MM.1S (cell line): ENCODE results near the gene RAB24.

Experiments
- DNase-seq: peaks from one replicate; pipeline ENCODE4 v3.0.0-alpha.2; 2015
- H2AFZ ChIP-seq: fragments of 300-600 bp; sonication (generic); 2 replicates; pipeline ENCODE4 v1.6.0; 2016; ENCODE audit warnings: antibody characterized with exemption, low read length
- H3F3A ChIP-seq: fragments of 300-600 bp; sonication (generic); 2 replicates; pipeline ENCODE4 v1.6.1; 2016; ENCODE audit warnings: mild to moderate bottlenecking, antibody characterized with exemption, low read length, moderate library complexity, mixed read lengths; ENCODE audit not compliant: insufficient read depth
- H3K27ac ChIP-seq: fragments of 300-600 bp; sonication (generic); 2 replicates; pipeline ENCODE4 v1.5.1; 2016; ENCODE audit warnings: mild to moderate bottlenecking, low read length
- H3K27me3 ChIP-seq: fragments of 300-600 bp; sonication (generic); replicated peaks from 2 replicates; pipeline ENCODE4 v1.6.0; 2016; ENCODE audit warnings: low read length; ENCODE audit not compliant: insufficient read depth
- H3K36me3 ChIP-seq: fragments of 300-600 bp; sonication (generic); replicated peaks from 2 replicates; pipeline ENCODE4 v1.6.1; 2016; ENCODE audit warnings: mild to moderate bottlenecking, low read length, mixed read lengths; ENCODE audit not compliant: insufficient read depth
- H3K4me1 ChIP-seq: fragments of 300-600 bp; sonication (generic); 2 replicates; pipeline ENCODE4 v1.6.1; 2016; ENCODE audit warnings: low read length, mixed read lengths
- H3K4me2 ChIP-seq: fragments of 300-600 bp; sonication (generic); 2 replicates; pipeline ENCODE4 v1.6.0; 2016; ENCODE audit warnings: low read depth, low read length
- H3K4me3 ChIP-seq: fragments of 300-600 bp; sonication (generic); 2 replicates; pipeline ENCODE4 v1.5.1; 2016; ENCODE audit warnings: low read length, mixed read lengths
- H3K79me2 ChIP-seq: fragments of 300-600 bp; sonication (generic); 2 replicates; pipeline ENCODE4 v1.6.1; 2016; ENCODE audit warnings: mixed run types, low read length, mixed read lengths
- H3K9ac ChIP-seq: fragments of 300-600 bp; sonication (generic); 2 replicates; pipeline ENCODE4 v1.6.1; 2016; ENCODE audit warnings: low read length, mixed read lengths
- H3K9me2 ChIP-seq: fragments of 300-600 bp; sonication (generic); replicated peaks from 2 replicates; pipeline ENCODE4 v1.6.1; 2016; ENCODE audit warnings: mild to moderate bottlenecking, low read length, mixed read lengths; ENCODE audit not compliant: insufficient read depth
- H3K9me3 ChIP-seq: fragments of 300-600 bp; sonication (generic); replicated peaks from 2 replicates; pipeline ENCODE4 v1.6.1; 2016; ENCODE audit warnings: mild to moderate bottlenecking, low read length, mixed read lengths; ENCODE audit not compliant: insufficient read depth
- H4K20me1 ChIP-seq: fragments of 300-600 bp; sonication (generic); 2 replicates; pipeline ENCODE4 v1.6.1; 2016; ENCODE audit warnings: mild to moderate bottlenecking, low read length, moderate library complexity, mixed read lengths; ENCODE audit not compliant: insufficient read depth
- EZH2 ChIP-seq: fragments of 300-600 bp; sonication (generic); optimal IDR thresholded peaks from 2 replicates; pipeline ENCODE3; 2017; ENCODE audit warnings: low read depth, mild to moderate bottlenecking, antibody characterized with exemption, low read length, mixed read lengths
- EZH2phosphoT487 ChIP-seq: fragments of 300-600 bp; sonication (generic); IDR thresholded peaks from 2 replicates; pipeline ENCODE4 v1.6.1; 2018; ENCODE audit warnings: antibody characterized with exemption, low read length
- TF ChIP-seq, protein P1 (sequence below): fragments of 300-600 bp; sonication (generic); IDR thresholded peaks from 2 replicates; pipeline ENCODE4 v1.5.1; 2016; ENCODE audit warnings: antibody characterized with exemption, low read length, mixed read lengths

RAB24 gene

DNA sequence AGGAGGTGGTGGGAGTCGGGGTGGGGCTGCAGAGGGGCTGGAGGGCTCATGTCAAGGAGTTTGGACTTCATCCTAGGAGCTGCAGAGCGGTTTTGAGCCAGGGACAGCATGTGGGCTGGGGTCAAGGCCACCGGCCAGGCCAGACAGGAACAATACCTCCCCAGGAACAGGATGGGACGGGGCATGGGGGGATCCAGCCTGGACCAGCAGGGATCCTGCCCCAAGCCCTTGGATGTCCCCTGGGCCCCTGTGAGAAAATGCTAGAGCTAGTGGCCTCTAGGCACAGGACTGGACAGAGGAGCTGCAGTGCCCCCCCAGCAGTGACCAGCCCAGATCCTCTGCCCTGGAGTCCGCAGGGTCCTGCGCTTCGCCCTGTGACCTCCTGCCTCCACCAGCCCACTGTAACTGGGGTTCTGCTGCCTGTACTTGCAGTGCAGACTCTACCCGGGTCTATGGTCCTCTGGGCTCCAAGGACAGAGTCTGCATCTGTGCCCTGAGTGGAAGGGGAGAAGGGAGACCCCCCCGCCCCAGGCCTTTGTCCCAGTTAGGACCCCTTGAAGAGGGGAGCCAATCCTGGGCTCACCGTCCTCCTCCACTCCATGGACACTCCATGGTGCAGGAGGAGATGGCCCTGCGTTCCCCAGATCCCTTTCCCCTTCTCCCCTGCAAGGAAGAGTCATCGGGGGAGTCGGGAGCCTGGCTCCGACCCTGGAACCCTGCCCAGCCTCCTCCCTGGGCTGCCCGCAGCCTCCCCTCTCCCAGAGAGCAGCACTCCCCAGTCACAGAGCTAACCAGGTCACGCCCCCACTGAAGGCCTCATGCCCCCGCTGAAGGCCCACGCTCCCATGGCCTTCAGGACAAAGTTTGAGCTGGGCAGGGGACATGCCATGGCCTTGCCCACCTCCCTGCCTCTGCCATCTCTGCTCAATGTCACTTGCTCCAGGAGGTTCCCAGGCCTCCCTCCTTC is 11.1 kb upstream of the RAB24 start:
- Histone ChIP-seq H3K27me3 (no peaks in the 10 kb centered on the region), H3K36me3 (no peaks in the 10 kb centered on the region), H3K4me2 (no peak overlapping the region), H3K9me3 (no peaks in the 10 kb centered on the region), H2AFZ (no peak overlapping the region), H4K20me1 (no peaks in the 10 kb centered on the region), H3K9ac (no peak overlapping the region), H3K4me1 (peaks cover 12% of the 10 kb centered on the region), H3F3A (peaks cover 32% of the 10 kb centered on the region), H3K9me2 (no peaks in the 10 kb centered on the region), H3K27ac (no peak overlapping the region), H3K79me2 (peaks cover 20% of the 10 kb centered on the region), H3K4me3 (no peak overlapping the region)
- DNase-seq = no peak
- TF ChIP-seq EZH2 = no peak

DNA sequence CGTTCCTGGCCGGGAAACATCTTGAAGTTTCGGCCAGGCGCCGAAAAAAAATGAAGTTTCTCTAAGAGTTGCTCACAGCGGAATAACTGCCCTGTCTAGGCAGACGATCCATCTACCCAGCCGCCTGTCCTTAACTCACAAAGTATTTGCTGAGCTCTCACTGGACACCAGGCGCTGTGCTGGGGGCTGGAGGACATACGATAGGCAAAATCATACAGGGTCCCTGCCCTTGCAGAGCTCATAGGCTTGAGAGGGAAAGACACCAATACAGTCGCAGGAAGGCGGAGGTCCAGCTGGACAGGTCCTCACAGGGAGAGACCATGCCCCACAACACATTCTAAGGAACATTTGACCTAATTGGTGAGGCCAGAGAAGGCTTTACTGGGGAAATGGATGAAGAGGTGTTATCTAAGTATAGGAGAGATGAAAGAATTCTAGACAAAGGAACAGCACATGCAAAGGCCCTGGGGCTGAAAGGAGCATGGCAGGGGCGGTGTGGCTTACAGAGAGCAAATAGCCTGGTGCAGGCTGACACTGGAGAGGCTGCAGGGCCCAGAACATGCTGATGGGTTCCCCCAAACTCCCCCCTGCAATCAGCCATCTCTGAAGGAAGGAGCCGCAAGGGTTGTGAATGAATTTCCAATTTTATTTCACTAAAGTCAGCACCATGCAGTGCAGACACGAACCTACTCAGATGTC is 10.2 kb upstream of the RAB24 start:
- H3K9me2 ChIP-seq = no peaks in the 10 kb centered on the region
- no peaks in the 10 kb centered on the region for H3K9me3 ChIP-seq
- no peaks in the 10 kb centered on the region for H3K36me3 ChIP-seq
- H3K4me2 ChIP-seq = peak overlapping the region; percentile 98; the same call in 1 of the 2 replicates
- no peak overlapping the region for H3K27ac ChIP-seq
- no peak overlapping the region for H3K4me3 ChIP-seq
- H3K79me2 ChIP-seq = peaks cover 30% of the 10 kb centered on the region
- H3K27me3 ChIP-seq = no peaks in the 10 kb centered on the region
- H3F3A ChIP-seq = peaks cover 42% of the 10 kb centered on the region
- H2AFZ ChIP-seq = no peak overlapping the region
- H3K9ac ChIP-seq = no peak overlapping the region
- H3K4me1 ChIP-seq = peaks cover 18% of the 10 kb centered on the region
- no peaks in the 10 kb centered on the region for H4K20me1 ChIP-seq
- no peak for TF ChIP-seq EZH2phosphoT487
- TF ChIP-seq EZH2 = no peak
- TF ChIP-seq, protein P1, sequence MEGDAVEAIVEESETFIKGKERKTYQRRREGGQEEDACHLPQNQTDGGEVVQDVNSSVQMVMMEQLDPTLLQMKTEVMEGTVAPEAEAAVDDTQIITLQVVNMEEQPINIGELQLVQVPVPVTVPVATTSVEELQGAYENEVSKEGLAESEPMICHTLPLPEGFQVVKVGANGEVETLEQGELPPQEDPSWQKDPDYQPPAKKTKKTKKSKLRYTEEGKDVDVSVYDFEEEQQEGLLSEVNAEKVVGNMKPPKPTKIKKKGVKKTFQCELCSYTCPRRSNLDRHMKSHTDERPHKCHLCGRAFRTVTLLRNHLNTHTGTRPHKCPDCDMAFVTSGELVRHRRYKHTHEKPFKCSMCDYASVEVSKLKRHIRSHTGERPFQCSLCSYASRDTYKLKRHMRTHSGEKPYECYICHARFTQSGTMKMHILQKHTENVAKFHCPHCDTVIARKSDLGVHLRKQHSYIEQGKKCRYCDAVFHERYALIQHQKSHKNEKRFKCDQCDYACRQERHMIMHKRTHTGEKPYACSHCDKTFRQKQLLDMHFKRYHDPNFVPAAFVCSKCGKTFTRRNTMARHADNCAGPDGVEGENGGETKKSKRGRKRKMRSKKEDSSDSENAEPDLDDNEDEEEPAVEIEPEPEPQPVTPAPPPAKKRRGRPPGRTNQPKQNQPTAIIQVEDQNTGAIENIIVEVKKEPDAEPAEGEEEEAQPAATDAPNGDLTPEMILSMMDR = no peak
- DNase-seq = no peak

DNA sequence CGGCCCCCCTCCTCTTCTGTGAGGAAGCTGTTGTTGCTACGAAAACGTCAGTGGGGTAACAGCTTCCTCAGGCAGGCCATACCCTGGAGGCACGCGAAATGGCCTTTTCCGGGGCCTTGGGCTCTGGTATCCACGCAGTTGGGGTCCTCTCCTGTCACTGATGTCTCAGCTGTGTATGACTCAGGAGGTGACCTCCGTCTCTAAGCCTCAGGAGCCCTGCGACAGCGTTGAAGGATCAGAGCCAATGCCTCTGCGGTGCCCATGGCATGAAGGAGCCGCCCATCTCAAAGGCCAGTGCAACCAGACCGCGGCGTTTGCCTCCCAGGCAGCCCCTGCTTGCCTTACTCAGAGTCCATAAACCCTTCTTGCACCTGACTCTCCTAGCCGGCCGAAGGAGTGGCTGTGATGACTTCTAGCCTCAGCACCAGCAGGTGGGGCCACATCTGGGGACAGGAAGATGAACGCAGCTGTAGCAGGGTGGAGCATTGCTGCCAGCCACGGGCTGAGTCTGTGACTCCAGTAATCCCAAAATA is 9.2 kb upstream of the RAB24 start:
- Histone ChIP-seq H4K20me1 (no peaks in the 10 kb centered on the region), H3K79me2 (peaks cover 39% of the 10 kb centered on the region), H3K27ac (peak overlapping the region; percentile 93), H3K9me3 (no peaks in the 10 kb centered on the region), H2AFZ (no peak overlapping the region), H3K4me1 (peaks cover 18% of the 10 kb centered on the region), H3K4me3 (peak overlapping the region; percentile 99), H3K27me3 (no peaks in the 10 kb centered on the region), H3F3A (peaks cover 46% of the 10 kb centered on the region), H3K36me3 (no peaks in the 10 kb centered on the region), H3K4me2 (peak overlapping the region; percentile 98), H3K9me2 (no peaks in the 10 kb centered on the region), H3K9ac (peak overlapping the region; percentile 89)
- peak; percentile 86 for DNase-seq
- TF ChIP-seq, protein P1 = peak; percentile 41
- no peak for TF ChIP-seq EZH2
- no peak for TF ChIP-seq EZH2phosphoT487
